HPDE6-E6E7 (cell line): ENCODE measurements around the gene BDNF.

Experiments used
- DNase-seq: peaks from one replicate; pipeline ENCODE4 v3.0.0; 2011; ENCODE audit warnings: missing footprints; ENCODE audit errors: extremely low spot score

The BDNF gene

GRCh38 chr11:27626269-27626937 lies 73.9 kb downstream of the BDNF start:
- no peak for DNase-seq

DNA sequence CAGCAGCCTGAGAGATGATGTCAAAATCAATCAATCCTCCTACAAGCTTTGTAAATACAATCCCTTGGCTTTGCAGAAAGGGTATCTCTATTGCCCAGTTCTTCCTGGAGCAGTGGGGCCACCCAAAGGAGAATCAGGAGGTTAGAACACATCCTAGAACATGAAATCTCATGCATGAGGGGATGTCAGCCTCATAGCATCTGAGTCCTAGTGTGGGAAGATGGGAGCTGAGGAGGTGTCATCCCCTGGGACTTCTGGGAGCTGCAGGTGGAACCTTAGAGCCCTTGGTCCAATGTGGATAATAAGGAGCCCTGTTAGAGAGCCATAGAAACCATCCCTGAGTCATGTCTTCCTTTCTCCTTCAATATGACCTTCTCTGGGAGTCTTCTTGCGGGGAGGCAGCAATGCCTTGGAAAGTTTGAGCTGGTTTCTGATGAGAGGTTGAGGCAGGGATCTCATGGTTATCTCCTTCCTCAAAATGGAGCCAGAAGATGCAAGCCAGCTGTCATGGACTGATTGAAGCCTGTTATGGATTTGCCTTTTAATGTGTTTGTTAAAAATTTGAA lies 74.8 kb downstream of the BDNF start:
- DNase-seq: no peak

DNA sequence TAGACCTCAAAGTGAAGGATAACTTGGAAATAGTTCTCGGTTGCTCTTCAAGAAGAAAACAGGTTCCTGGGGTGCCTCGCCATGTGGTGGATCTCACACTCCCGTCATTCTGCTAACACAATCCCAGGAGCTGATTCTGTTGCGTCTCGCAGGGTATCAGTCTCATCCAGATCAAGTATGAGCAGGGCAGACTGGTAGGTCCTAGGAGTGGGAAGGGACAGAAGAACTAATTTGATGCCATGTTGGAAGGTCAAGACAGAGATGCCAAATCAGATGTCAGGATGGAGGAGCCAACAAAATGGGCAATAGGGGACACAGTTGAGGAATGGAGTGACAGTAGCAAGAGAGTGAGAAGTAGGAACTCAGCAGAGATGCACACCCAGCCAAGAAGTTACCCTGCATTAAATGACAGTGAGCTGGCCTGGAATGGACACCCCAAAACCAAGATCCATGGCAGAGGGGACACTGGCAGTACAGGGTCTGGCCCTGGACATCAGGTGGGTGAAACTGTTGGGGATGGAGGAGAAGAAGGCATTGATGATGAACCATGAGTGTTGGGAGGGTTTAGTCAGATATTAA lies 76.2 kb downstream of the BDNF start:
- no peak for DNase-seq

DNA sequence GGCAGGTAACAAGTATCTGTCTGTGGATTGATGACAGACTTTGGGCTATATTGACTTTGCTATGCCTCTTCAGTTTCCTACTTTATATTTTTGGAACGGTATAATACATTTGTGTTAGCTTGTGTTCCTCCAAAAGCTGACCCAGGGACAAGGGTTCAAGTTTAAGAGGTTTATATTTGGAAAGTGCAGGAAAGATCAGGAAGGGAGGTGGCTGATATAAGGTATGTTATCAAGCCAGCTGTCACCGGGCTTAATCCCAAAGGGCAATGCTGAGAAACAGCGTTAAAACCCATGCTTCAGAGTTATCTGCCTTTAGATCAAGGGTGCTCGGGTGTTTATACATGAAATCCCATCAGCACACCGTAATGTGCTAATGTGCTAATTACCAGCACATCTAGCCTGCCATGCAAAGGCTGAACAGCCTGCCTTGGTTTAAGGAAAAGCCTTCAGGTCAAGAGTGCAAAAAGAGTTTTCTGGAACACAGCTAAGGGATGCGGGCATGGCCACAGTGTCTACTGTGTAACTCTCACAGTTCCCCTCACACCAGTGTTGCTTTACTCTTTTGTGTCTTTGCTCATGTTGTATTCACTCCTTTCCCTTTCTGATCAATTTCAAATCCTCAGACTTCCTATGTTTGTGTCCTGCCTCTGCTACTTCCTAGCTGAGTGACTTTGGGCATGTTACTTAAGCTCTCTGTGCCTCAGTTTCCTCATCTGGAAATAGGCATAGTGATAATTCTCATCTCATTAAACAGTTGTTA lies 77.5 kb downstream of the BDNF start:
- DNase-seq: no peak

DNA sequence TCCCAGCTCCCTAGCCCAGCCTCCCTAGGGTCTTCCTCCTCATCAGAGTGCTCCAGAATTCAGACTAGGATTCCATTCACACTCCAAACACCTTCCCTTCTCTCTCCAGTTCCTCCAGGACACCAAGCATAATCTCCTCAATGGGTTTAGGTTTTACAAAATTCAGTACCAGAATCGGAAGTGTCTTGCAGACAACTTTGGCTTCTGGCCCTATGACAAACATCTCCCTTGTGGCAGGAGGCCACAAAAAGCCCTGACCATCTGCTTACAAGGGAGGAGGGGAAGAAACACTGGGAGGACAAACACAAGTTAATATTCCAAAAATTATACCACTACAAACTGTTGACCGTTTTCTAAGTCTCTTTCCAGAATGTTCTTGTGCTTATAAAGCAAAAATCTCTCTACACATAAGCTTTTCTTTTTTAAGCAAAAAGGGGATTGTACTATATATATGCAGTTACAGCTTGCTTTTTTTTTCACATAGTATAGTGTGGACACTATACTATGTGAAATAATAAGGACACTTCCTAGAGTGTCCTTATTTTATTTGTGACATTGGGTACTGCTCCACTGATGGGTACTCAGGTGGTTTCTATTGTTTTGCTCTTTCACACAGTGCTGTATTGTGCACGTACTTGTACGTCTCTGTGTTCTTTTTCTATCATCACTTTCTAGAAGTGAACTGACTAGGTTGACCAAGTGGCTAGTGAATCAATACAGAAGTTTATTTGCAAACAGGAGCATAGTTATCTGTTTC lies 78.7 kb downstream of the BDNF start:
- no peak for DNase-seq

DNA sequence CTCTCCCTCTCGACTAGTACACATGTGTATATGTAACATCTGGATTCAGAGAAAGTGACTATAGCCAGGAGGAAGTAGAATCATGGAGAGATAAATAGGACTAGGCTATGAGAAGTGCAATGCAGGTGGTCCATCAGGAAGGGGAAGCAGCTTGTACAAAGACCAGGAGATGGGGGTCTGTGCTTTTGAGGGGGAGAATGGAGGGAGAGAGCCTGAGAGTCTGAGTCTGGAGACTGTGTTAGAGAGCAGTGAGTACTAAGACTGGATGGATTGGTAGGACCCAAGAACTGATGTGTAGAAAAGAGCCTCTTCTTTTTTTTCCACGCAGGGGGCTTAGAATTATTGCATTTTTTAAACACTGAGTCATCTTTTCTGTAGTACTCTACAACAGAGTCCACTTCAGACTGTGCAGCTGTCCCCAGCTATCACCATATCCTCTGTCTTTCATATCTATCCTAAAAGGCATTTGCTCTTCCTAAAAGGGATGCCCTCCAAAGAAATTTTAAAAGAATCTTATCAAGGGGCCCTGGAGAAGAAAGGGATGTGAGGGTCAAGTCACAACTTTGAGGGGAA lies 80.4 kb downstream of the BDNF start:
- DNase-seq: no peak

- no peak for DNase-seq
Observed at GRCh38 chr11:27619039-27619574, 81.1 kb downstream of the BDNF start.

- no peak for DNase-seq
Observed at GRCh38 chr11:27618281-27618915, 81.9 kb downstream of the BDNF start.

- no peak for DNase-seq
Observed at GRCh38 chr11:27616711-27617110, 83.5 kb downstream of the BDNF start.

- DNase-seq: no peak
Observed at GRCh38 chr11:27615833-27616232, 84.4 kb downstream of the BDNF start.

- DNase-seq: no peak
Observed at GRCh38 chr11:27614092-27614491, 86.2 kb downstream of the BDNF start.

DNA sequence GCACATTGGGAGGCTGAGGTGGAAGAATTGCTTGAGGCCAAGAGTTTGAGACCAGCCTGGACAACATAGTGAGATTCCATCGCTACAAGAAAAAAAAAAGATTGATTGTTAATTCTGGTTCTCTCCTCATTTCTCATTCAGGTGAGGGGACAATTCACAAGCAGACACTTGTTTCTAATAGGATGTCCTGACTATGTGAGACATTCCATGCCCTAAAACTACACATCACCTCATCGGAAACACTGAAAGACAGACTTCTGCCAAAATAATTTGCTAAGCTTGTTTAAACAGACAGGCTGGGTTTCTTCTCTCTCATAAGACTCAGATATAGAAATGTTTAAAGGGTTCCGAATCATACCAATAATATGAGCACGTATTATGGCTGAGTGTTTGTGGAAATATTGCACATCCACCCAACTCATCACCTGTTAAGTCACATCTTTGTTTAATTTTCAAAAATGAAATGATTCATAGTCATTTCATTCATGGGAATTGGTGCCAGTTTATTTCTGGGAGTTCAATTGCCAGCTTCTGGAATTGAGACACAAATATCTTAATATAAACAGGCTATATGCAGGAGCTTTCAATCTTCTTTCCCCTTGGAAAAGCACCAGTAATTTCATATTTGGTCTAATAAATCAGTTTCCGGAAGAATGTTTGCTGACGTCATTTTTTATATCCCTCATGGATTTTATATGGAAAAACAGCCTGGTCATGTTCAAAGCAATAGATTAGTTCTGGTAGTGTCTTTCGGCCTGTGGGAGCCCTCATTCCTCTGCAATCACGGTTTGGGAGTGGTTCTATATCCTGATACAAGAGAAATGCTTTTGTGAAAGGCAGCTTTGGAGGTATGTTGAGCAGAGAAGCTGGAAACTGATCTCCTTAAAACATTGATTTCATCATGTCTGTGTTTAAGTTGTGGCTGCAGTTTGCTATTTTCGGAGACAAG lies 87.0 kb downstream of the BDNF start:
- DNase-seq: no peak

DNA sequence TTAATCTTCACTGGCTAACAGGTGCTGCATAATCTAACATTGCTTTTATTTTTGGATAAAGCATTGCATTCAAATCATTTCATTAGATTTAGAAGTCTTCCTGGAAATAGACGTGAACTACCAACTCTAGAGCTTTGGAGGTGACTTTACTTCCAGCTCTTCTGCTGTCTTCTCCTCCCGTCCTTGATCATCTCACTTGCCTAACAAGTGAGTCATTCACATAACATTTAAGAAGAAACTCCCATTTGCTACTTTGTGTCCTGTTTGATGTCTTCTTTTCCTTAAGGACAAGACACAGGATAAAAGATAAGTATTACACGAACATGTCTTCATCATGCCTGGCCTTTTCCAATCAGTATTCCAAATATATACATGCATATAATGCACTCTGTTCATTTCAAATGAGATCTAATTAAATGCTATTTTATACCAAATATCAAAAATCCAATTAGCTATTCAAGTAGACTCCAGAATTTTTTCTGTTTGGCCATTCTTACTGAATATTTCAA lies 88.3 kb downstream of the BDNF start:
- no peak for DNase-seq

DNA sequence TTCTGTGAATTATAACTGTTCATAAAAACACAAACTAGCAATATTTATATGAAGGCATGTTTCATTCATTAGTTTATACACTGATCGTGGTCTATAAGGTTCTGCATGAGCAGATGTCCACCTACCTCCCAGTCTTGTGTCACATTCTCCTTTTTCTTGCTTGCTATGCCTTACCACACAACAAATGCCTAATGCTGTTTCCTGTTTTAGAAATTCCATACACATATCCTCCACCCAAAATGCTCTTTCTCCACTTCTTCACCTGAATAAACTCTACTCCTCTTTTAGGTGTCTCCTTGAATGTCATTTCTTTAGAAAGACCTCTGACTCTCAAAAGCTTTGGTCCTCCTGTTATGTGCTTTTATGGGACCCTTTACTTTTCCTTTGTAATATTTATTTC lies 88.9 kb downstream of the BDNF start:
- no peak for DNase-seq

GRCh38 chr11:27610946-27611345 lies 89.3 kb downstream of the BDNF start:
- no peak for DNase-seq

- DNase-seq: no peak
Observed at GRCh38 chr11:27610280-27610679, 90.0 kb downstream of the BDNF start.

DNA sequence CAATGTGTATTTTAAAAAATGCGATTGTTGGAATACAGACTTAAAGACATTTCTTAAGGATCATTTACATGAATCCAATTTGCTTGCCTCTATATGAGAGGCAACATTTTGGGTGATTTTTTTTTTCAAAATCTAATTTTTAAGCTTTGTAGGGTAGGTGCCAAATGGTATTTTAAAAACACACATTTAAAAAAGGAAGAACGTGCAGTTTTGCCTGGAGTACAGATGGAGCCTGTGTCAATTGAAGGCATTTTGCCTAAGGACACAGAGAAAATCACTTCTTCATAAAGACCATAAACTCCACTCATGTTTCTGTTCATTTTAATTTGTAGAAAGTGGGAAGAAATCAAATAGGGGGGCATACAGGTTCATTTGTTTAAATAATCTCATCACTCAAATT lies 91.3 kb downstream of the BDNF start:
- no peak for DNase-seq

GRCh38 chr11:27605422-27605821 lies 94.8 kb downstream of the BDNF start:
- DNase-seq: no peak
